ES-I3 (cell line): ENCODE results near the gene RFPL2.

Experiments
- H3K36me3 ChIP-seq: 2 replicates; pipeline ENCODE4 v1.6.1; 2013; ENCODE audit warnings: mild to moderate bottlenecking, low read length, control low read depth, moderate library complexity; ENCODE audit not compliant: insufficient read depth
- H3K4me1 ChIP-seq: 2 replicates; pipeline ENCODE4 v1.6.1; 2013; ENCODE audit warnings: mild to moderate bottlenecking, control low read depth, low read length; ENCODE audit not compliant: insufficient read depth
- H3K9ac ChIP-seq: 2 replicates; pipeline ENCODE4 v1.6.1; 2013; ENCODE audit warnings: low read depth, mild to moderate bottlenecking, low read length, moderate library complexity
- H3K9me3 ChIP-seq: 2 replicates; pipeline ENCODE4 v1.6.1; 2013; ENCODE audit warnings: mild to moderate bottlenecking, low read length, moderate library complexity; ENCODE audit not compliant: control insufficient read depth, insufficient read depth

Gene RFPL2

DNA sequence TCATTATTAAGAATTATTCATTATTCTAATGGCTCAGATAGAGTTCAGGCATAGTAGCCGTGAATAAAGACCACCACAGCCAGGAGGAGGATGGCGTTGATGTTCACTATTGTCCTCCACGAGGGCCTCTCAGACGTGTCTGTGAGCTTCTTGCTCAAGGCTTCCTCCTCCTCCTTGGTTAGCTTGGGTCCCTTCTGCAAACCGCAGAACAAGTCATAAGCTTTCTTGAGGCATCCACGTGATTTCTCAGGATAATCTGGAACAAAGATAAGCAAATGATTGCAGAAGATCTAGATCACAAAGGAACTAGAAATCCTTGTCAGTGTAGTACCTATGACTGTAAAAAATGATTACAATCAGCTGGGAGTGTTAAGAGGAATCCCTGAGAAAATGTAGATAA, 13.6 kb upstream of the RFPL2 start:
- Histone ChIP-seq H3K36me3 (no peaks in the 10 kb centered on the region), H3K9me3 (no peaks in the 10 kb centered on the region), H3K9ac (no peak overlapping the region), H3K4me1 (no peaks in the 10 kb centered on the region)

DNA sequence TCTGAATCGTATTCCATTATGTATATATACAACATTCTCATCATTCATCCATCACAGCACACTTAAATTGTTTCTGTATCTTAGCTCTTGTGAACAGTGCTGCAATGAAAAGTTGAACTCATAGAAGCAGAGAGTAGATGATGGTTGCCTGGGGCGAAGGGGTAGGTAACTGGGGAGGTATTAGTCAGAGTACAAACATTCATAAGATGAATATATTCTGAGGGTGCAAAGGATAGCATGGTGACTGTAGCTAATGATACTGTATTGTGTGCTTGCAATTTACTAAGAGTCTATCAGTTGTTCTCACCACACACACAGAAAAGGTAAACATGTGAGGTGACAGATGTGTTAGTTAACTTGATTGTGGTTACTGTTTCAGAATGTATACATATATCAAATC, 12.6 kb upstream of the RFPL2 start:
- H3K9ac ChIP-seq = no peak overlapping the region
- H3K36me3 ChIP-seq = no peaks in the 10 kb centered on the region
- no peaks in the 10 kb centered on the region for H3K4me1 ChIP-seq
- H3K9me3 ChIP-seq = no peaks in the 10 kb centered on the region

- no peaks in the 10 kb centered on the region for H3K36me3 ChIP-seq
- H3K9me3 ChIP-seq = no peaks in the 10 kb centered on the region
- no peak overlapping the region for H3K9ac ChIP-seq
- no peaks in the 10 kb centered on the region for H3K4me1 ChIP-seq
These were observed 12.0 kb upstream of the RFPL2 start for GRCh38 chr22:32216911-32217310.

GRCh38 chr22:32211011-32211410, 6.1 kb upstream of the RFPL2 start:
- Histone ChIP-seq H3K9me3 (no peaks in the 10 kb centered on the region), H3K4me1 (no peaks in the 10 kb centered on the region), H3K36me3 (no peaks in the 10 kb centered on the region)

GRCh38 chr22:32208681-32209080, 3.8 kb upstream of the RFPL2 start:
- Histone ChIP-seq H3K36me3 (no peaks in the 10 kb centered on the region), H3K9ac (no peak overlapping the region), H3K9me3 (no peaks in the 10 kb centered on the region), H3K4me1 (no peaks in the 10 kb centered on the region; the same call in 1 of the 2 replicates)

More at GRCh38 chr22:32211011-32211410, 6.1 kb upstream of the RFPL2 start:
- no peak overlapping the region for H3K9ac ChIP-seq

GRCh38 chr22:32207971-32208480, 3.2 kb upstream of the RFPL2 start:
- H3K9ac ChIP-seq = no peak overlapping the region
- H3K36me3 ChIP-seq = no peaks in the 10 kb centered on the region
- no peaks in the 10 kb centered on the region for H3K9me3 ChIP-seq
- no peaks in the 10 kb centered on the region; the same call in 1 of the 2 replicates for H3K4me1 ChIP-seq

GRCh38 chr22:32206774-32207758, 2.2 kb upstream of the RFPL2 start:
- Histone ChIP-seq H3K4me1 (no peaks in the 10 kb centered on the region; the same call in 1 of the 2 replicates), H3K9ac (peak overlapping the region; percentile 28; the same call in 1 of the 2 replicates), H3K36me3 (no peaks in the 10 kb centered on the region), H3K9me3 (no peaks in the 10 kb centered on the region)

DNA sequence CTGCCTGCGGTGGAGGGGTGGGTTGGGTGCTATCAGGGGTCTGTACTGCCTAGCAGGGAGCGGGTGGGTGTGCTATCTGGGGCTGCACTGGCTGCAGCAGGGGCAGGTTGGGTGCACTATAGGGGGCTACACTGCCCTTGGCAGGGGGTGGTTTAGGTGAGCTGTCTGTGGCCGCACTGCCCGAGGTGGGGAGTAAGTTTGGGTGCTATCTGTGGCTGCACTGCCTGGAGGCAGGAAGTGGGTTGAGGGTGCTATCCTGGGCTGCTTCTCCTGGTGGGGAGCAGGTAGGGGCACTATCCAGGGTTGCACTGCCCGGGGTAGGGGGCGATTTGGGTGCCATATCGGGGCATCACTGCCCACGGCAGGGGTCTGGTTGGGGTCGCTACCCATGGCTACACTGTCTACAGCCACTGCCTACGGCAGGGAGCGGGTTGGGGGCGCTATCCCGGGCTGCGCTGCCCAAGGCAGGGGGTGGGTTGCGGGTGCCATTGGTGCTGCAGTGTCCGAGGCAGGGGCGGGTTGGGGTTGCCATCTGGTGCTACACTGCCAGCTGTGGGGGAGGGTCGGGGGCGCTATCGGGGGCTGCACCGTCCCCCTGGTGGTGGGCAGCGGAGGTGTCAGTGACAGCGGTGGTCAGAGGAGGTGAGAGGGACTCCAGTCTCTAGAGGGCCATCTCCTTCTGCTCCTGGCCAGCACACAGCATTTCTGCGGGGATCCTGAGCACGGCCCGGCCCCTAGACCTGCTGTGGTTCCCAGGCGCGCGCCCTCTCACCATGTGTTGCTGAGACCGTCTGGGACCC, 1.3 kb upstream of the RFPL2 start:
- no peaks in the 10 kb centered on the region for H3K36me3 ChIP-seq
- no peaks in the 10 kb centered on the region for H3K9me3 ChIP-seq
- no peaks in the 10 kb centered on the region; the same call in 1 of the 2 replicates for H3K4me1 ChIP-seq
- peak overlapping the region; percentile 28; the same call in 1 of the 2 replicates for H3K9ac ChIP-seq

GRCh38 chr22:32204040-32204855, 625 bp downstream of the RFPL2 start:
- Histone ChIP-seq H3K36me3 (no peaks in the 10 kb centered on the region), H3K9ac (peak overlapping the region; percentile 59; the same call in 1 of the 2 replicates), H3K4me1 (no peaks in the 10 kb centered on the region; the same call in 1 of the 2 replicates), H3K9me3 (no peaks in the 10 kb centered on the region)

GRCh38 chr22:32203181-32204039, 1.5 kb downstream of the RFPL2 start:
- H3K9me3 ChIP-seq = no peaks in the 10 kb centered on the region
- H3K36me3 ChIP-seq = no peaks in the 10 kb centered on the region
- H3K4me1 ChIP-seq = no peaks in the 10 kb centered on the region; the same call in 1 of the 2 replicates
- peak overlapping the region; percentile 27; the same call in 1 of the 2 replicates for H3K9ac ChIP-seq

DNA sequence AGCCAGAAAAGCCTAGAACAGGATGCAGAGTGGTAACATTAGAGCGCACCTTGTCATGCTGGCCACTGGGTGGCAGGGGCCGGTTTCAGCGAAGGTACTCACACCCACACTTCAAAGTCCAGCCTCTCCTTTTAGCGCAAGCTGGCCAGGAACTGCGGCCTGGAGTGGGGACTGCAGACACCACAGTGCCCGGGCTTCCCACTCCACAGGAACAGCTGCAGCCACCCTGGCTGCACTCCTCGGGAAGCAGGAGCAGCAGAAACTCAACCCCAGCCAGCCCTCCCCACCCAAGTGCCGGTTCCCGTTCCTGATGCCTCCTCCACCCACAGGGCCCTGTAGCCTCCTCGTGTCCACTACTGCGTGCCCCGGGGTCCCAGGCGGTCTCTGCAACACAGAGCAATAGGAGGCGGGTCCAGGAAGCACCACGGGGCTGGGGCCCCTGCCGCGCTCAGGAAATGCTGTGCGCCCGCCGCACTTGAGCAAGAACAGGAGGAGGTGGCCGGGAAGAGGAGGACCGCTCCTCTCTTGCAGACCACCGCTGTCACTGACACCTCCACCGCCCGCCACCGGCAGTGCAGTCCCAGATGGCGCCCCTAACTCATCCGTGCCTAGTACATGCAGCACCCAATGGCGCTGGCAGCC, 2.2 kb downstream of the RFPL2 start:
- Histone ChIP-seq H3K9ac (peak overlapping the region; percentile 27; the same call in 1 of the 2 replicates), H3K36me3 (no peaks in the 10 kb centered on the region), H3K9me3 (no peaks in the 10 kb centered on the region), H3K4me1 (no peaks in the 10 kb centered on the region; the same call in 1 of the 2 replicates)

- Histone ChIP-seq H3K9ac (no peak overlapping the region), H3K4me1 (no peaks in the 10 kb centered on the region; the same call in 1 of the 2 replicates), H3K9me3 (no peaks in the 10 kb centered on the region), H3K36me3 (no peaks in the 10 kb centered on the region)
These were observed 2.7 kb downstream of the RFPL2 start for GRCh38 chr22:32202161-32202538.
